Endothelial cell of coronary artery (primary cell): ENCODE data around the gene CLEC6A. TPM values are rescaled to one million over a fixed set of nuclear protein-coding genes. Genes with fewer than 3 reads are reported as not detected.

Source experiments
- total RNA-seq: library from RNA; depleted of rRNA; stranded (reverse); fragments of >200 nt; gene quantifications from 2 replicates; pipeline ENCODE4 v1.2.3, GENCODE V29; 2014

Gene CLEC6A
- not detected in 2 replicates for total RNA-seq

DNA sequence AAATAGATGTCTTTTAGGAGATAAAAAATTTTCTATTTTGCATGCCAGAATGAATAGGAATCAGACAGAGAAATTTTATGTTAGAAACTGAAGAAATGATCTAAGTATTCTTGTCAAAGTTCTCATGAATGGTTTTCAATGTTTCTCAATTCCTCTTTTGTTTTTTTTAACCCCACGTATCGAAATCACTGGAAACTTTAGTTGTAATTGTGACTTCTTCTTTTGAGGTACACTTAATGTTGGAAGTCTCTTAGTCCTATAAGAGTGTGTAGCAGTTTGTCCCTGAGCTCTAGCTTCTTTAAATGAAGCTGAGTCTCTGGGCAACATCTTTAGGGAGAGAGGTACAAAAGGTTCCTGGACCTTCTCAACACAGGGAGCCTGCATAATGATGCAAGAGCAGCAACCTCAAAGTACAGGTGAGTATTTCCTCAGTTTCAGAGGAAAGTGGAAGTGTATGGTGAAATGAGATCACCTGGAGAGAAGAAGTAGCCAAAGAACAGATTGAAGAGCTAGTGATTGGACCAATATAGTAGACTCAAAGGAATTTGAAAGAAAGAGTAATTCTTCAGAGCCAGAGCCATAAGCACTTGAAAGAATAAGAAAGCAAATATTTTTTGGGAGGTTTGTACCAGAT lies at the start of gene CLEC6A:
CLEC6A (plus strand) TSS at position 236 of the 634 bp plus-strand sequence; CDS start at position 386, 150 bp downstream.

DNA sequence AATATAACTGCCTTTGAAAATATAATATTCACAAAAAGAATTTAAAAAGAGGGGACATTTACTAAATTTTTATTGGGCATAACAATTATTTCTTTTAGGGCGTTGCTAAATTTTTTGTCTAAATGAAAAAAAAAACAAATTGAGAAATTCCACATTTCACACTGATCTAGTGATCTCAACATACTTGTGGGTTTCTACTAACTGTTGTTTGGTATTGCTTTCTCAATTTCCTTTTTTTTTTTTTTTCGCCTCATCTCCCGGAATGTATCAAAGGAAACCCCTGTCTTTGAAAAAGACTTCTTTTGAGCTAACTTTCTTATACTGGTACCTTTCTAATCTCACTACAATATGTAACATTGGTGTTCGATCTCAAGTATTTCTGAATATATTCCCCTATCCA lies 57.5 kb downstream of the CLEC6A start, which contains the start of gene CLEC4D:
CLEC4D (plus strand) TSS at position 248 of the 400 bp plus-strand sequence. CDS start 230 bp downstream, outside the sequence.

Other genes starting within 250 kb of the CLEC6A start
- 0.09 TPM in 1 of 2 replicates, not detected in the other for gene FAM90A1, start 228.3 kb upstream of the CLEC6A start, total RNA-seq
- not detected in 2 replicates for gene CLEC4D, start 57.5 kb downstream of the CLEC6A start, total RNA-seq
- gene CLEC4E, start 84.9 kb downstream of the CLEC6A start, total RNA-seq: not detected in 2 replicates
- not detected in 2 replicates for gene AICDA, start 156.9 kb downstream of the CLEC6A start, total RNA-seq
- gene MFAP5, start 206.9 kb downstream of the CLEC6A start, total RNA-seq: under 0.01 and 1.0 TPM in 2 replicates
- gene RIMKLB, start 242.0 kb downstream of the CLEC6A start, total RNA-seq: 67.2 and 87.9 TPM in 2 replicates